Measurements from ENCODE around the gene SPTLC3.

The SPTLC3 gene

DNA sequence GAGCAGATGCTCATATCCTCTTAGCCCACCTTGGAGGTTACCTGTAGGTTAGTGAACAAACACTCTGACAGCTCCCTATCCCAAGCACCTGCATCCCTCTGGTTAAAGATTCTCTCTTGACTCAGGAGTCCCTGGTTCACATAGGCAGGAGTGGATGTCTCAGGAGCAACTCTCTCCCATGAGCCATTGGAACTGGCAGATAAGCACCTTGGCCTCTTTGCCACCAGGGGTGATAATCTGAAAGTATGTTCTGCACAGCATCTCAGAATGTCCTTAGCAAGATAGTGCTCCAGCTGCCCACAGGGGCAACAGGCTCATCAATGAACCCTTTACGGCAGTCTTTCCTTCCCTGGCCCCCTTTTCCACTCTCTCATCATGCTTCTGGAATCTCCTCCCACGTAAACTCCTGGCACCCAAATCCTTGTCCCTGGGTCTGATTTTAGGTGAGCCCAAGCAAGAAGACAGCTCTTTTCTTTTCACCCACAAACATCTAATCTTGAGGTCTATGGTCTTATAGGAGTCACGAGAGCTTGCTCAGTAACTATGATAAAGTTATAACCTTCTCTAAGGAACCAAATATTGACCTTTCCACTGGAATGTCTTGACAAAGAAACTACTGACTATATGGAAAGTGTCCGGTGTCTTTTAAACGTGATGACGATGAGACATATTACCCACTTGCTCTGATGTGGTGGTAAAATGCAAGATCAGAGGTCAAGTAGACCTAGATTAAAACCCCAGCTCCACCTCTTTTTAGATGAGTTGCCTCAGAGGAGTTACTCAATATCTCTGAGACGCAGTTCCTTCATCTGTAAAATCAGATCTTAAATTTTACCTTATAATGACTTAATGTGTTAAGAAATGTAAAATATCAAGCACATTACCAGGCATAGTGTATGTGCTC, 172.5 kb downstream of the SPTLC3 start:
- Histone ChIP-seq H3K4me3 (replicated peaks; ENCODE audit: insufficient read depth, low read length) (no peak overlapping the region), H3K27ac (replicated peaks) (no peak overlapping the region), H3K27me3 (ENCODE audit: insufficient read depth, poor library complexity, severe bottlenecking) (peaks cover 3% of the 10 kb centered on the region)
- DNase-seq (ENCODE audit: low read depth in 1 of 2, low spot score in 1 of 2), result no peak
- no peak for TF ChIP-seq SPI1 (IDR thresholded peaks at IDR 0.05; ENCODE audit: borderline replicate concordance, low read depth)
- no peak for TF ChIP-seq POLR2AphosphoS5 (IDR thresholded peaks at IDR 0.05; ENCODE audit: low read depth)
- TF ChIP-seq GABPA (IDR thresholded peaks at IDR 0.05; ENCODE audit: low read depth), result no peak
- TF ChIP-seq, protein P1, sequence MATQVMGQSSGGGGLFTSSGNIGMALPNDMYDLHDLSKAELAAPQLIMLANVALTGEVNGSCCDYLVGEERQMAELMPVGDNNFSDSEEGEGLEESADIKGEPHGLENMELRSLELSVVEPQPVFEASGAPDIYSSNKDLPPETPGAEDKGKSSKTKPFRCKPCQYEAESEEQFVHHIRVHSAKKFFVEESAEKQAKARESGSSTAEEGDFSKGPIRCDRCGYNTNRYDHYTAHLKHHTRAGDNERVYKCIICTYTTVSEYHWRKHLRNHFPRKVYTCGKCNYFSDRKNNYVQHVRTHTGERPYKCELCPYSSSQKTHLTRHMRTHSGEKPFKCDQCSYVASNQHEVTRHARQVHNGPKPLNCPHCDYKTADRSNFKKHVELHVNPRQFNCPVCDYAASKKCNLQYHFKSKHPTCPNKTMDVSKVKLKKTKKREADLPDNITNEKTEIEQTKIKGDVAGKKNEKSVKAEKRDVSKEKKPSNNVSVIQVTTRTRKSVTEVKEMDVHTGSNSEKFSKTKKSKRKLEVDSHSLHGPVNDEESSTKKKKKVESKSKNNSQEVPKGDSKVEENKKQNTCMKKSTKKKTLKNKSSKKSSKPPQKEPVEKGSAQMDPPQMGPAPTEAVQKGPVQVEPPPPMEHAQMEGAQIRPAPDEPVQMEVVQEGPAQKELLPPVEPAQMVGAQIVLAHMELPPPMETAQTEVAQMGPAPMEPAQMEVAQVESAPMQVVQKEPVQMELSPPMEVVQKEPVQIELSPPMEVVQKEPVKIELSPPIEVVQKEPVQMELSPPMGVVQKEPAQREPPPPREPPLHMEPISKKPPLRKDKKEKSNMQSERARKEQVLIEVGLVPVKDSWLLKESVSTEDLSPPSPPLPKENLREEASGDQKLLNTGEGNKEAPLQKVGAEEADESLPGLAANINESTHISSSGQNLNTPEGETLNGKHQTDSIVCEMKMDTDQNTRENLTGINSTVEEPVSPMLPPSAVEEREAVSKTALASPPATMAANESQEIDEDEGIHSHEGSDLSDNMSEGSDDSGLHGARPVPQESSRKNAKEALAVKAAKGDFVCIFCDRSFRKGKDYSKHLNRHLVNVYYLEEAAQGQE (IDR thresholded peaks at IDR 0.05; ENCODE audit: insufficient replicate concordance, low read depth), result no peak
- TF ChIP-seq, protein P2, sequence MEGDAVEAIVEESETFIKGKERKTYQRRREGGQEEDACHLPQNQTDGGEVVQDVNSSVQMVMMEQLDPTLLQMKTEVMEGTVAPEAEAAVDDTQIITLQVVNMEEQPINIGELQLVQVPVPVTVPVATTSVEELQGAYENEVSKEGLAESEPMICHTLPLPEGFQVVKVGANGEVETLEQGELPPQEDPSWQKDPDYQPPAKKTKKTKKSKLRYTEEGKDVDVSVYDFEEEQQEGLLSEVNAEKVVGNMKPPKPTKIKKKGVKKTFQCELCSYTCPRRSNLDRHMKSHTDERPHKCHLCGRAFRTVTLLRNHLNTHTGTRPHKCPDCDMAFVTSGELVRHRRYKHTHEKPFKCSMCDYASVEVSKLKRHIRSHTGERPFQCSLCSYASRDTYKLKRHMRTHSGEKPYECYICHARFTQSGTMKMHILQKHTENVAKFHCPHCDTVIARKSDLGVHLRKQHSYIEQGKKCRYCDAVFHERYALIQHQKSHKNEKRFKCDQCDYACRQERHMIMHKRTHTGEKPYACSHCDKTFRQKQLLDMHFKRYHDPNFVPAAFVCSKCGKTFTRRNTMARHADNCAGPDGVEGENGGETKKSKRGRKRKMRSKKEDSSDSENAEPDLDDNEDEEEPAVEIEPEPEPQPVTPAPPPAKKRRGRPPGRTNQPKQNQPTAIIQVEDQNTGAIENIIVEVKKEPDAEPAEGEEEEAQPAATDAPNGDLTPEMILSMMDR (IDR thresholded peaks at IDR 0.05; ENCODE audit: insufficient read depth, low read length), result no peak

DNA sequence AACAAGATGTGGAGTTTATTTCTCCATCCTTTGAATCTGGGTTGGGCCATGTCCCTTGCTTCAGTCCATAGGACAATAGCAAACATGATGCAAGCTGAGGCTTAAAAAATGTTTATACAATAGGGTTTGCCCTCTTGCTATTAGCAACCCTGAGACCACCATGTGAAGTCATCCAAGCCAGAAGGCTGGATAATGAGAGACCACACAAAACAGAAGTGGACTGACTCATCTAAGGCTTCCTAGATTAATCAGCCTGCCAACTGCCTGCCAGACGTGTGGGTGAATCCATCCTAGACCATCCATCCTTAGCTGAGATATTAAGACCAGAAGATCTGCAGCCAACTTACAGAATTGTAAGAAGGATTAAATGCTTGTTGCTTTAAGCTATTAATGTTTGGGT, 174.2 kb downstream of the SPTLC3 start:
- H3K4me3 ChIP-seq (replicated peaks; ENCODE audit: insufficient read depth, low read length), result no peak overlapping the region
- H3K27me3 ChIP-seq (ENCODE audit: insufficient read depth, poor library complexity, severe bottlenecking), result no peaks in the 10 kb centered on the region
- no peak for DNase-seq (ENCODE audit: low read depth in 1 of 2, low spot score in 1 of 2)
- TF ChIP-seq, protein P2 (IDR thresholded peaks at IDR 0.05; ENCODE audit: insufficient read depth, low read length), result no peak
- no peak overlapping the region for H3K27ac ChIP-seq (replicated peaks)

DNA sequence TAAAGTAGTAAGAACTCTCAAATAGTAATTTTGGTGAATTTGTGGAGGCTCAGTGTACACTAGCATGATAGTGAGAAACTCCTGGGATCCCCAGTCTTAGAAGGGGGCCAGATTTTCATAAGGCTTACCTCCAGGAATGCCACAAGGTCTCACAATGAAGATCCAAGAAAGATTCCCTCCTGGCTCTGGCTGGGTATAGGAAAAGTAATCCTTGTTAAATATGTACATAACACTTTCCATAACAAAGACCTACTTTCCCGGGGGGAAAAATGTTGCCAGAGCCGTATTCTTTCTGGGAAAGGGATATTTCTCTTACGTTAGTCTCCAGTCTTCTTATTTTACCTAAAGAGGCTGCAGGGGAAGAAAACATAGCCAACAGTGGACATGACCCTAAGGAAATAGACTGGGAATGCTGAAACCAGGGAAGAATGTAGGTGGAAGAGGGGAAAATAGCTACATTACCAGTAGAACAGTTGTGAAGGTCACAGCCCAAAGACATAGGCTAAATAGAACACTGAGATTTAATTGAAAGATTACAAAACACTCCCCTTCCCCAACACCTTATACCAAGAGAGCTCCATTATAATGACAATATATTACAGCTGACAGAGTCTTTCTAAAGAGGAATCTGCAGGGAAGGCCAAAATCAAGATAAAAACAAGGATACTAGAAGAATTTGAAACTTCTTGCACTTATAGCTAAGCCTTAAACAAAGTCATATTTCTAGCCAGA, 177.4 kb downstream of the SPTLC3 start:
- no peaks in the 10 kb centered on the region for H3K27me3 ChIP-seq (ENCODE audit: insufficient read depth, poor library complexity, severe bottlenecking)
- H3K27ac ChIP-seq (replicated peaks), result no peak overlapping the region
- DNase-seq (ENCODE audit: low read depth in 1 of 2, low spot score in 1 of 2), result no peak
- TF ChIP-seq, protein P2 (IDR thresholded peaks at IDR 0.05; ENCODE audit: insufficient read depth, low read length), result no peak
- TF ChIP-seq SPI1 (IDR thresholded peaks at IDR 0.05; ENCODE audit: borderline replicate concordance, low read depth) (no peak), GABPA (IDR thresholded peaks at IDR 0.05; ENCODE audit: low read depth) (no peak), POLR2AphosphoS5 (IDR thresholded peaks at IDR 0.05; ENCODE audit: low read depth) (no peak)
- TF ChIP-seq, protein P1 (IDR thresholded peaks at IDR 0.05; ENCODE audit: insufficient replicate concordance, low read depth), result no peak
- H3K4me3 ChIP-seq (replicated peaks; ENCODE audit: insufficient read depth, low read length), result no peak overlapping the region

Measured in HL-60 (cell line).